Dedifferentiated amniotic fluid mesenchymal stem cell (primary cell): Measurements from ENCODE around the gene C6orf132.

Experiments used
- DNase-seq: peaks from one replicate; pipeline ENCODE4 v3.0.0-alpha.2; 2016; ENCODE audit errors: extremely low spot score

Gene C6orf132

GRCh38 chr6:42083530-42083929 is 58.9 kb downstream of the C6orf132 start:
- no peak for DNase-seq

- no peak for DNase-seq
These were observed 62.4 kb downstream of the C6orf132 start for GRCh38 chr6:42079941-42080464.

- DNase-seq = no peak
These were observed 64.0 kb downstream of the C6orf132 start for GRCh38 chr6:42078386-42078785.

GRCh38 chr6:42075159-42075838 is 67.1 kb downstream of the C6orf132 start:
- peak; percentile 84 for DNase-seq

GRCh38 chr6:42073287-42073686 is 69.1 kb downstream of the C6orf132 start:
- no peak for DNase-seq

GRCh38 chr6:42071881-42072583 is 70.4 kb downstream of the C6orf132 start:
- no peak for DNase-seq

- DNase-seq = no peak
These were observed 73.4 kb downstream of the C6orf132 start for GRCh38 chr6:42068872-42069522.

GRCh38 chr6:42068173-42068572 is 74.2 kb downstream of the C6orf132 start:
- no peak for DNase-seq

- no peak for DNase-seq
These were observed 76.2 kb downstream of the C6orf132 start for GRCh38 chr6:42066156-42066675.

GRCh38 chr6:42059743-42060142 is 82.7 kb downstream of the C6orf132 start:
- no peak for DNase-seq

- DNase-seq = no peak
These were observed 88.8 kb downstream of the C6orf132 start for GRCh38 chr6:42053601-42054000.

GRCh38 chr6:42051268-42051653 is 91.2 kb downstream of the C6orf132 start:
- DNase-seq = no peak
